Activated B cell treated with CpG ODN at 0.5 μM for 24 hours (primary cell): ENCODE measurements around the gene GDE1. TPM values are rescaled to one million over a fixed set of nuclear protein-coding genes. Genes with fewer than 3 reads are reported as not detected.

Experiments
- ATAC-seq: fragments of 200-7000 bp; cut with Tn5 transposase; one replicate; pipeline ENCODE4 v1.10.0; 2021; ENCODE audit warnings: low read depth, mild to moderate bottlenecking, moderate library complexity
- CTCF ChIA-PET: fragments of 350-600 bp; sonication (Branson Sonifier 250); formaldehyde crosslinking; loops from one replicate; lab custom pipeline; 2021; ENCODE audit warnings: antibody characterized with exemption; lab: Charles Lee
- POLR2A ChIA-PET: fragments of 350-600 bp; sonication (Branson Sonifier 250); formaldehyde crosslinking; loops from one replicate; lab custom pipeline; 2021; ENCODE audit warnings: antibody characterized with exemption; lab: Charles Lee
- DNase-seq: peaks from one replicate; pipeline ENCODE4 v3.0.0; 2022
- H3K27ac Mint-ChIP-seq: one replicate; pipeline ENCODE4 v1.8.0; 2020; ENCODE audit warnings: mixed read lengths
- H3K27me3 Mint-ChIP-seq: one replicate; pipeline ENCODE4 v1.8.0; 2021; ENCODE audit warnings: mixed read lengths
- H3K36me3 Mint-ChIP-seq: one replicate; pipeline ENCODE4 v1.8.0; 2021; ENCODE audit warnings: low read depth, mixed read lengths
- H3K4me1 Mint-ChIP-seq: one replicate; pipeline ENCODE4 v1.8.0; 2021; ENCODE audit warnings: mixed read lengths
- H3K4me3 Mint-ChIP-seq: one replicate; pipeline ENCODE4 v1.8.0; 2020; ENCODE audit warnings: mild to moderate bottlenecking, mixed read lengths
- H3K9me3 Mint-ChIP-seq: one replicate; pipeline ENCODE4 v1.8.0; 2020; ENCODE audit warnings: mixed read lengths
- CTCF ChIP-seq: fragments of 200-600 bp; IDR thresholded peaks from one replicate; pipeline ENCODE4 v1.8.0; 2022; ENCODE audit warnings: antibody characterized with exemption, mild to moderate bottlenecking
- intact Hi-C: fragments of 100-400 bp; cut with micrococcal nuclease; formaldehyde crosslinking; loops from one replicate; pipeline ENCODE4 v1.15.1; 2024
- total RNA-seq: library from RNA; stranded (reverse); gene quantifications from 2 replicates; pipeline ENCODE4 v1.2.3, GENCODE V29; 2022

The GDE1 gene
- total RNA-seq, 1 donor from 2014 or later, result 17.0 TPM

DNA sequence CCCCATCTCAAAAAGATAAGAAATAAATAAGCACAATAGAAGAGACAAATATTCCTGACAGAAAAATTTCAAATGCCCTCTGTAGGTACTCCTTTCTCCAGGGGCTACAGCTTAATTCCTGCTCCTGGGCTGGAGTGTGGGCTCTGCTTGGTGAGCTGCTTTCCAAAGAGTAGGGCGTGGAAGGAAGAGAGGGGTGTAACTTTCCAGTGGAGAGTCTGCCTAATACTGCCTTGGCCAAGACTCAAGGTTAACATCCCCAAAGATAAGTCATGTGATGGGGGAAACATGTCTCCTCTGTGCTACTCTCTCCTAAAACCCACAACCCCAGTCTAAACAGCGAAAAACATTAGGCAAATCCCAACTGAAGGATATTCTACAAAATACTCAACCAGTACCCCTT lies 61.5 kb downstream of the GDE1 start:
- Mint-ChIP-seq H3K27ac (no peak overlapping the region), H3K36me3 (no peaks in the 10 kb centered on the region), H3K4me3 (no peak overlapping the region), H3K4me1 (no peaks in the 10 kb centered on the region), H3K27me3 (peaks cover 1% of the 10 kb centered on the region), H3K9me3 (no peaks in the 10 kb centered on the region)
- intact Hi-C loops, result no loop called here
- DNase-seq (no peak), ATAC-seq (no peak)
- no peak for TF ChIP-seq CTCF
- ChIA-PET CTCF (no interaction called here), POLR2A (interaction anchor here (0.7 kb wide), 1 partner anchor 455 kb away, joined by 4 read pairs; no protein-coding TSS in a partner anchor)

- TF ChIP-seq CTCF, result no peak
- H3K27ac Mint-ChIP-seq, result no peak overlapping the region
- H3K36me3 Mint-ChIP-seq, result no peaks in the 10 kb centered on the region
- H3K27me3 Mint-ChIP-seq, result peaks cover 1% of the 10 kb centered on the region
- ATAC-seq, result no peak
- POLR2A ChIA-PET, result no interaction called here
- intact Hi-C loops, result no loop called here
- no peak for DNase-seq
- no peaks in the 10 kb centered on the region for H3K4me1 Mint-ChIP-seq
- H3K4me3 Mint-ChIP-seq, result no peak overlapping the region
- CTCF ChIA-PET, result interaction anchor here (1.0 kb wide), 1 partner anchor 364 kb away, joined by 3 read pairs; no protein-coding TSS in a partner anchor
- no peaks in the 10 kb centered on the region for H3K9me3 Mint-ChIP-seq
Measured at GRCh38 chr16:19458722-19459379, 63.0 kb downstream of the GDE1 start.

Other genes starting within 250 kb of the GDE1 start
- not detected in 2 replicates for gene CLEC19A, start 236.4 kb downstream of the GDE1 start, total RNA-seq
- gene TMC5, start 104.2 kb downstream of the GDE1 start, total RNA-seq, result 0.07 TPM in 1 of 2 replicates, not detected in the other
- 11.3 and 12.7 TPM in 2 replicates for gene CCP110, start 1.8 kb upstream of the GDE1 start, total RNA-seq
- 59.7 and 66.0 TPM in 2 replicates for gene VPS35L, start 33.6 kb upstream of the GDE1 start, total RNA-seq
- gene KNOP1, start 196.1 kb upstream of the GDE1 start, total RNA-seq, result 19.0 and 20.5 TPM in 2 replicates
- 3.2 and 3.8 TPM in 2 replicates for gene IQCK, start 196.2 kb upstream of the GDE1 start, total RNA-seq